HEK293 (cell line): ENCODE measurements around the gene MIEF2.

Experiments used
- CTCF ChIA-PET: fragments of 350-600 bp; formaldehyde crosslinking; extraction: SDS; loops from one replicate; lab custom pipeline; 2021; ENCODE audit warnings: antibody characterized with exemption; lab: Yijun Ruan, JAX
- POLR2A ChIA-PET: fragments of 300-600 bp; formaldehyde crosslinking; extraction: SDS; loops from one replicate; lab custom pipeline; 2020; ENCODE audit warnings: antibody characterized with exemption, inconsistent platforms; lab: Yijun Ruan, JAX
- H3K27ac ChIP-seq: fragments of 200-500 bp; sonication (Bioruptor generic); 2 replicates; pipeline ENCODE4 v1.5.1; 2014; ENCODE audit warnings: low read depth, low read length, control low read depth, inconsistent platforms; ENCODE audit errors: extremely low read depth
- H3K36me3 ChIP-seq, 2 experiments: fragments of 200-500 bp in 1 of 2; sonication (Bioruptor generic) in 1 of 2; 1 replicate in 1 of 2; 2 replicates in 1 of 2; pipeline ENCODE4 v1.5.1; 2014 to 2017; ENCODE audit warnings: inconsistent platforms in 2 of 2, low read length in 2 of 2; ENCODE audit not compliant: control insufficient read depth in 2 of 2, insufficient read depth in 1 of 2
- H3K4me1 ChIP-seq: fragments of 200-500 bp; sonication (Bioruptor generic); 2 replicates; pipeline ENCODE4 v1.5.1; 2014; ENCODE audit warnings: mild to moderate bottlenecking, low read length, inconsistent platforms; ENCODE audit not compliant: control insufficient read depth, insufficient read depth
- H3K4me3 ChIP-seq: 2 replicates; pipeline ENCODE4 v1.5.1; 2011; ENCODE audit warnings: low read depth, mild to moderate bottlenecking, control low read depth, low read length, moderate library complexity
- H3K9me3 ChIP-seq: fragments of 200-500 bp; sonication (Bioruptor generic); 2 replicates; pipeline ENCODE4 v1.5.1; 2014; ENCODE audit warnings: low read depth, low read length, inconsistent platforms; ENCODE audit not compliant: control insufficient read depth, insufficient read depth
- MZF1 ChIP-seq: fragments of 450-650 bp; formaldehyde crosslinking; IDR thresholded peaks from 2 replicates; pipeline ENCODE4 v1.5.1; 2017; ENCODE audit warnings: missing biosample characterization, missing genetic modification characterization, borderline replicate concordance
- PATZ1 ChIP-seq: fragments of 450-650 bp; formaldehyde crosslinking; IDR thresholded peaks from 2 replicates; pipeline ENCODE4 v1.5.1; 2016; ENCODE audit warnings: missing biosample characterization, missing genetic modification characterization
- SCRT1 ChIP-seq: fragments of 450-650 bp; formaldehyde crosslinking; IDR thresholded peaks from 2 replicates; pipeline ENCODE4 v1.5.1; 2016; ENCODE audit warnings: missing biosample characterization, missing genetic modification characterization, borderline replicate concordance
- SCRT2 ChIP-seq: fragments of 450-650 bp; formaldehyde crosslinking; IDR thresholded peaks from 2 replicates; pipeline ENCODE4 v1.5.1; 2016; ENCODE audit warnings: missing biosample characterization, missing genetic modification characterization
- SP2 ChIP-seq: fragments of 450-650 bp; formaldehyde crosslinking; IDR thresholded peaks from 2 replicates; pipeline ENCODE4 v1.5.1; 2016; ENCODE audit warnings: missing biosample characterization, missing genetic modification characterization
- ZNF148 ChIP-seq: fragments of 450-650 bp; formaldehyde crosslinking; IDR thresholded peaks from 2 replicates; pipeline ENCODE4 v1.5.0; 2017; ENCODE audit warnings: missing biosample characterization, missing genetic modification characterization, borderline replicate concordance
- ZNF214 ChIP-seq: fragments of 450-650 bp; formaldehyde crosslinking; IDR thresholded peaks from 2 replicates; pipeline ENCODE4 v1.5.1; 2017; ENCODE audit warnings: missing biosample characterization, mild to moderate bottlenecking, missing genetic modification characterization, borderline replicate concordance
- ZNF26 ChIP-seq: fragments of 450-650 bp; formaldehyde crosslinking; IDR thresholded peaks from 2 replicates; pipeline ENCODE4 v1.5.1; 2016; ENCODE audit warnings: missing biosample characterization, missing genetic modification characterization
- ZNF274 ChIP-seq, 2 experiments: fragments of 200-500 bp in 1 of 2; fragments of 450-650 bp in 1 of 2; sonication (Bioruptor generic) in 1 of 2; formaldehyde crosslinking in 1 of 2; IDR thresholded peaks; 2 replicates each; pipeline versions ENCODE4 v1.5.1 to v1.6.1; 2014 to 2016; ENCODE audit warnings: borderline replicate concordance in 1 of 2, inconsistent platforms in 1 of 2, low read length in 1 of 2, missing biosample characterization in 1 of 2, missing genetic modification characterization in 1 of 2
- ZNF394 ChIP-seq: fragments of 450-650 bp; formaldehyde crosslinking; IDR thresholded peaks from 2 replicates; pipeline ENCODE4 v1.5.1; 2016; ENCODE audit warnings: missing biosample characterization, missing genetic modification characterization, mild to moderate bottlenecking, moderate library complexity, borderline replicate concordance
- ZNF530 ChIP-seq: fragments of 450-650 bp; formaldehyde crosslinking; IDR thresholded peaks from 2 replicates; pipeline ENCODE4 v1.5.1; 2016; ENCODE audit warnings: low read depth, missing biosample characterization, missing genetic modification characterization
- ZNF658 ChIP-seq: fragments of 450-650 bp; formaldehyde crosslinking; IDR thresholded peaks from 2 replicates; pipeline ENCODE4; 2016; ENCODE audit warnings: missing biosample characterization, missing genetic modification characterization
- ZSCAN23 ChIP-seq: fragments of 450-650 bp; formaldehyde crosslinking; IDR thresholded peaks from 2 replicates; pipeline ENCODE4 v1.5.1; 2016; ENCODE audit warnings: missing biosample characterization, missing genetic modification characterization

MIEF2 gene

GRCh38 chr17:18267927-18268711 is 7.7 kb downstream of the MIEF2 start (continued):
- TF ChIP-seq ZNF394 (tag by site-specific recombination) (no peak), ZNF26 (tag by site-specific recombination) (no peak), ZNF214 (tag by site-specific recombination) (no peak), MZF1 (tag by site-specific recombination) (no peak), ZSCAN23 (tag by site-specific recombination) (no peak), ZNF530 (tag by site-specific recombination) (no peak), PATZ1 (tag by site-specific recombination) (peak; percentile 50; the same call in 1 of the 2 replicates), ZNF274 (IDR thresholded peaks at IDR 0.05; ENCODE audit: low read length) (no peak), ZNF274 (tag by site-specific recombination; IDR thresholded peaks at IDR 0.05; ENCODE audit: borderline replicate concordance) (no peak), ZNF658 (tag by site-specific recombination) (no peak)
- TF ChIP-seq, all 188 proteins: peak for 9

GRCh38 chr17:18270046-18270931 is 9.8 kb downstream of the MIEF2 start:
- CTCF ChIA-PET: interaction anchor here (1.1 kb wide), 1 partner anchor 23 kb away, joined by 4 read pairs; no protein-coding TSS in a partner anchor
- POLR2A ChIA-PET: interaction anchor here (0.6 to 4.7 kb wide), 3 partner anchors 10 to 90 kb away, joined by 3 to 24 read pairs (median 3); partner anchors contain the start of genes FLII and MIEF2
- no peak overlapping the region for H3K4me3 ChIP-seq
- TF ChIP-seq SCRT2 (tag by site-specific recombination): peak; percentile 92
- TF ChIP-seq SCRT1 (tag by site-specific recombination): peak; percentile 86
- peak; percentile 36; the same call in 1 of the 2 replicates for TF ChIP-seq SP2
- TF ChIP-seq ZNF148 (tag by site-specific recombination): no peak
- H3K27ac ChIP-seq: no peak overlapping the region
- H3K36me3 ChIP-seq: peaks cover 31 to 53% of the 10 kb centered on the region in 2 experiments
- H3K4me1 ChIP-seq: peaks cover 6% of the 10 kb centered on the region; the same call in 1 of the 2 replicates
- no peaks in the 10 kb centered on the region for H3K9me3 ChIP-seq
